ENCODE measurements around the gene TIMM22.
"Not testable (repeated sequence)": the region's sequence is repeated elsewhere in the genome, so short reads cannot be mapped to it uniquely, and the experiment has no call there.

Gene TIMM22

GRCh38 chr17:973053-973452 lies 23.9 kb upstream of the TIMM22 start:
- DNase-seq, result no peak

- not testable (repeated sequence) for DNase-seq
Measured at GRCh38 chr17:974778-975177, 22.2 kb upstream of the TIMM22 start.

- DNase-seq, result peak; percentile 12
Measured at GRCh38 chr17:975371-975915, 21.5 kb upstream of the TIMM22 start.

GRCh38 chr17:976312-976711 lies 20.6 kb upstream of the TIMM22 start:
- DNase-seq, result no peak

- DNase-seq, result no peak
Measured at GRCh38 chr17:977166-977565, 19.8 kb upstream of the TIMM22 start.

GRCh38 chr17:978103-979093 lies 18.5 kb upstream of the TIMM22 start:
- no peak for DNase-seq

GRCh38 chr17:979212-979538 lies 17.8 kb upstream of the TIMM22 start:
- no peak for DNase-seq

GRCh38 chr17:979539-980405 lies 17.2 kb upstream of the TIMM22 start, which contains the start of gene NXN:
Gene NXN, minus strand, starts transcription at chr17:979776.
- DNase-seq, result peak; percentile 89

- DNase-seq, result peak; percentile 91
Measured at GRCh38 chr17:980406-981291, 16.3 kb upstream of the TIMM22 start.

- DNase-seq, result no peak
Measured at GRCh38 chr17:981292-981658, 15.7 kb upstream of the TIMM22 start.

- no peak for DNase-seq
Measured at GRCh38 chr17:983921-984320, 13.0 kb upstream of the TIMM22 start.

GRCh38 chr17:986322-986929 lies 10.5 kb upstream of the TIMM22 start:
- DNase-seq, result no peak

GRCh38 chr17:987931-988330 lies 9.0 kb upstream of the TIMM22 start:
- no peak for DNase-seq

- DNase-seq, result no peak
Measured at GRCh38 chr17:988561-988960, 8.4 kb upstream of the TIMM22 start.

- DNase-seq, result no peak
Measured at GRCh38 chr17:992933-993332, 4.0 kb upstream of the TIMM22 start.

GRCh38 chr17:995324-995723 lies 1.6 kb upstream of the TIMM22 start:
- not testable (repeated sequence) for DNase-seq

GRCh38 chr17:998111-998510 lies 1.2 kb downstream of the TIMM22 start:
- no peak for DNase-seq

GRCh38 chr17:1000597-1001461 lies 3.9 kb downstream of the TIMM22 start:
- no peak for DNase-seq

GRCh38 chr17:1001640-1002411 lies 4.9 kb downstream of the TIMM22 start:
- DNase-seq, result no peak

- no peak for DNase-seq
Measured at GRCh38 chr17:1002412-1002753, 5.5 kb downstream of the TIMM22 start.
